Liver (tissue), 3 donors: ENCODE data around the gene KCNJ10.

Experiments
- EGR1 ChIP-seq, 2 donors: IDR thresholded peaks; 2 replicates each; pipeline ENCODE4 v1.6.1; 2016 to 2018; ENCODE audit warnings: antibody characterized with exemption in 2 of 2, low read depth in 2 of 2
- HNF4G ChIP-seq: IDR thresholded peaks from 2 replicates; pipeline ENCODE4 v1.6.1; 2016; ENCODE audit warnings: antibody characterized with exemption
- RAD21 ChIP-seq, 2 donors: IDR thresholded peaks; 2 replicates each; pipeline ENCODE4 v1.6.1; 2016; ENCODE audit warnings: antibody characterized with exemption in 2 of 2, mild to moderate bottlenecking in 2 of 2
- REST ChIP-seq: IDR thresholded peaks from 2 replicates; pipeline ENCODE4 v1.6.1; 2016; ENCODE audit warnings: antibody characterized with exemption, mild to moderate bottlenecking
- TAF1 ChIP-seq: conservative IDR thresholded peaks from 2 replicates; pipeline ENCODE4 v1.6.1; 2016; ENCODE audit warnings: antibody characterized with exemption, mild to moderate bottlenecking
- YY1 ChIP-seq: IDR thresholded peaks from 2 replicates; pipeline ENCODE4 v1.6.1; 2016; ENCODE audit warnings: antibody characterized with exemption, mild to moderate bottlenecking
- TF ChIP-seq, protein P1 (sequence below): fragments of 150-350 bp; IDR thresholded peaks from 2 replicates; pipeline ENCODE4 v1.5.1; 2017; ENCODE audit warnings: improper control_type of control experiment, low read depth, low read length; ENCODE audit not compliant: missing input control
- donor health status: healthy.
- donor health status: healthy.

- TF ChIP-seq, protein P1, sequence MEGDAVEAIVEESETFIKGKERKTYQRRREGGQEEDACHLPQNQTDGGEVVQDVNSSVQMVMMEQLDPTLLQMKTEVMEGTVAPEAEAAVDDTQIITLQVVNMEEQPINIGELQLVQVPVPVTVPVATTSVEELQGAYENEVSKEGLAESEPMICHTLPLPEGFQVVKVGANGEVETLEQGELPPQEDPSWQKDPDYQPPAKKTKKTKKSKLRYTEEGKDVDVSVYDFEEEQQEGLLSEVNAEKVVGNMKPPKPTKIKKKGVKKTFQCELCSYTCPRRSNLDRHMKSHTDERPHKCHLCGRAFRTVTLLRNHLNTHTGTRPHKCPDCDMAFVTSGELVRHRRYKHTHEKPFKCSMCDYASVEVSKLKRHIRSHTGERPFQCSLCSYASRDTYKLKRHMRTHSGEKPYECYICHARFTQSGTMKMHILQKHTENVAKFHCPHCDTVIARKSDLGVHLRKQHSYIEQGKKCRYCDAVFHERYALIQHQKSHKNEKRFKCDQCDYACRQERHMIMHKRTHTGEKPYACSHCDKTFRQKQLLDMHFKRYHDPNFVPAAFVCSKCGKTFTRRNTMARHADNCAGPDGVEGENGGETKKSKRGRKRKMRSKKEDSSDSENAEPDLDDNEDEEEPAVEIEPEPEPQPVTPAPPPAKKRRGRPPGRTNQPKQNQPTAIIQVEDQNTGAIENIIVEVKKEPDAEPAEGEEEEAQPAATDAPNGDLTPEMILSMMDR = no peak
- no peak for TF ChIP-seq REST
- TF ChIP-seq HNF4G = no peak
- TF ChIP-seq YY1 = no peak
- no peak for TF ChIP-seq EGR1 (IDR thresholded peaks at IDR 0.05; ENCODE audit: low read depth in 2 of 2)
- no peak for TF ChIP-seq TAF1
- no peak for TF ChIP-seq RAD21 (IDR thresholded peaks at IDR 0.05)
Observed at GRCh38 chr1:159993911-159994310, 76.0 kb downstream of the KCNJ10 start.
